SK-N-SH (cell line): ENCODE data around the gene NR1H4.

ENCODE experiments used
- CTCF ChIP-seq: fragments of 200-600 bp; sonication (generic); IDR thresholded peaks from 2 replicates; pipeline ENCODE4 v1.6.1; 2017; ENCODE audit warnings: antibody characterized with exemption, mild to moderate bottlenecking, moderate library complexity
- IRF3 ChIP-seq: fragments of 150-350 bp; IDR thresholded peaks from 2 replicates; pipeline ENCODE4 v1.6.1; 2016; ENCODE audit warnings: mild to moderate bottlenecking, low read depth, low read length

DNA sequence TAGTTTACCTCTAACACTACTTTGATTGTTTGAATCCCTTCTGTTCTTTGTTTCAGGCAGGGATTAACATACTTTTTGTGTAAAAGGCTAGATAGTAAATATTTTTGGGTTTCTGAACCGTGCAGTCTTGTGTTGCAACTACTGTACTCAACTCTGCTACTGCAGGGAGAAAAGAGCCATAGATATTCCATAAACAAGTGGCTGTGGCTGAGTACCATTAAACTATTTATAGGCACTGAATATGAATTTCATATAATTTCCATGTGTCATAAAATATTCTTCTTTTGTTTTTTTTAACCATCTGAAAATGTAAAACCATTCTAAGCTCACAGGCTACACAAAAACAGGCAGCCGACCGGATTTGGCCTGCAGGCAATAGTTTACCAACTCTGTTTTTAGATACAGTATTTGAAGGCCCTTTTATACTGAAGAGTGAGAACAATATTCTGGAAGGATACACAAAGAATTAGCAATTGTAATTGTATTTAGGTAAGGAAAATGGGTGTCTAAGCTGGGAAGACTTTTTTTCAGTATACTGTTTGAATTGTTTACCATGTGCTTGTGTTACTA, 15.7 kb downstream of the NR1H4 start:
- no peak for TF ChIP-seq IRF3
- no peak for TF ChIP-seq CTCF
